Bronchial epithelial cell (primary cell): ENCODE results near the gene NPPA. TPM values are rescaled to one million over a fixed set of nuclear protein-coding genes. Genes with fewer than 3 reads are reported as not detected.

Experiments
- DNase-seq: peaks from one replicate; pipeline ENCODE4 v3.0.0-alpha.2; 2010; ENCODE audit warnings: low read depth
- FAIRE-seq: peaks from 2 replicates; lab custom pipeline; 2011; peaks lifted over from hg19 to GRCh38; lab: Jason Lieb, UNC
- H3K27me3 ChIP-seq: 2 replicates; pipeline ENCODE4 v1.5.1; 2011; ENCODE audit warnings: low read length; ENCODE audit not compliant: control insufficient read depth, insufficient read depth
- H3K36me3 ChIP-seq: 2 replicates; pipeline ENCODE4 v1.5.1; 2011; ENCODE audit warnings: low read length; ENCODE audit not compliant: control insufficient read depth, insufficient read depth
- H3K4me3 ChIP-seq: 2 replicates; pipeline ENCODE4 v1.5.1; 2011; ENCODE audit warnings: mild to moderate bottlenecking, low read depth, low read length, control low read depth
- total RNA-seq: library from RNA; depleted of rRNA; stranded (reverse); fragments of >200 nt; gene quantifications from 2 replicates; pipeline ENCODE4 v1.2.1, GENCODE V29; 2014
- TF ChIP-seq, protein P1 (sequence below): IDR thresholded peaks from 2 replicates; pipeline ENCODE4 v1.5.1; 2011; ENCODE audit warnings: mild to moderate bottlenecking, moderate library complexity, low read length, control low read depth, inconsistent platforms; ENCODE audit not compliant: insufficient read depth, severe bottlenecking

The NPPA gene
- total RNA-seq, 1 donor from 2014 or later = not detected

DNA sequence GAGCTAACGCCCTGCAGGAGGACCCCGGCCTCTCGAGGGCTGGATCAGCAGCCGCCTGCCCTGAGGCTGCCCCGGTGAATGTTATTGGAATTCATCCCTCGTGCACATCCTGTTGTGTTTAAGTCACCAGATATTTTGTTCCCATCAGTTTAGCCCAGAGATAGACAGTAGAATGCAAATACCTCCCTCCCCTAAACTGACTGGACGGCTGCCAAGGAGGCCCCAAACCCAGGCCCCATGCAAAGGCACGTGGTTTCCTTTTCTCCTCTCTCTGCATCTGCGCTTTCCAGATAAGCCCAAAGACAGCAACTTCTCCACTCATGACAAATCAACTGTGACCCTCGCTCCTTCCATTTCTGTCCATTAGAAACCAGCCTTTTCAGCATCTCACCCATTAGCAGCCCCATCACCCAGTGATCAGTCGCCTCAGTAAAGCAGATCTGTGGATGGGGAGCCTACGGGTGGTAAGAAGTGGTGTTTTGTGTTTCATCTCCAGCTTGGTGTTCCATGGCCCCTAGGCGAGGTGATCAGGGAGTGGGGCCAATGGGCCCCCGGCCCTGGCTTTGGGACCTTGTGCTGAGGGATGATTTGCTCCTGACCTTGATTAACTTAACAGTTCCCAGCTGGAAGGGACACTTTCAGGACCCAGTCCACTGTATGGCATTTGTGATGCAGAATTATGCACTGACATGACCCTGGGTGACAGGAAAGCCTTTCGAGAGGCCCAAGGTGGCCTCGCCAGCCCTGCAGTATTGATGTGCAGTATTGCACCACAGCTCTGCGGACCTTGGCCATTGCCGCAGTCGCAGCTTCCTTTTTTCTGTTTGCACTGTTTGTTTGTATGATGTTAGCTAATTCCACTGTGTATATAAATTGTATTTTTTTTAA, 5.2 kb downstream of the NPPA start:
- Histone ChIP-seq H3K27me3 (no peaks in the 10 kb centered on the region), H3K4me3 (no peak overlapping the region), H3K36me3 (peaks cover 27% of the 10 kb centered on the region)
- DNase-seq (no peak), FAIRE-seq (no peak)
- TF ChIP-seq, protein P1, sequence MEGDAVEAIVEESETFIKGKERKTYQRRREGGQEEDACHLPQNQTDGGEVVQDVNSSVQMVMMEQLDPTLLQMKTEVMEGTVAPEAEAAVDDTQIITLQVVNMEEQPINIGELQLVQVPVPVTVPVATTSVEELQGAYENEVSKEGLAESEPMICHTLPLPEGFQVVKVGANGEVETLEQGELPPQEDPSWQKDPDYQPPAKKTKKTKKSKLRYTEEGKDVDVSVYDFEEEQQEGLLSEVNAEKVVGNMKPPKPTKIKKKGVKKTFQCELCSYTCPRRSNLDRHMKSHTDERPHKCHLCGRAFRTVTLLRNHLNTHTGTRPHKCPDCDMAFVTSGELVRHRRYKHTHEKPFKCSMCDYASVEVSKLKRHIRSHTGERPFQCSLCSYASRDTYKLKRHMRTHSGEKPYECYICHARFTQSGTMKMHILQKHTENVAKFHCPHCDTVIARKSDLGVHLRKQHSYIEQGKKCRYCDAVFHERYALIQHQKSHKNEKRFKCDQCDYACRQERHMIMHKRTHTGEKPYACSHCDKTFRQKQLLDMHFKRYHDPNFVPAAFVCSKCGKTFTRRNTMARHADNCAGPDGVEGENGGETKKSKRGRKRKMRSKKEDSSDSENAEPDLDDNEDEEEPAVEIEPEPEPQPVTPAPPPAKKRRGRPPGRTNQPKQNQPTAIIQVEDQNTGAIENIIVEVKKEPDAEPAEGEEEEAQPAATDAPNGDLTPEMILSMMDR = no peak

- TF ChIP-seq, protein P1 = no peak
- no peak for DNase-seq
- H3K27me3 ChIP-seq = no peaks in the 10 kb centered on the region
- no peak for FAIRE-seq
- no peak overlapping the region for H3K4me3 ChIP-seq
- H3K36me3 ChIP-seq = peaks cover 28% of the 10 kb centered on the region
These were observed 6.1 kb downstream of the NPPA start for GRCh38 chr1:11841245-11842153.

DNA sequence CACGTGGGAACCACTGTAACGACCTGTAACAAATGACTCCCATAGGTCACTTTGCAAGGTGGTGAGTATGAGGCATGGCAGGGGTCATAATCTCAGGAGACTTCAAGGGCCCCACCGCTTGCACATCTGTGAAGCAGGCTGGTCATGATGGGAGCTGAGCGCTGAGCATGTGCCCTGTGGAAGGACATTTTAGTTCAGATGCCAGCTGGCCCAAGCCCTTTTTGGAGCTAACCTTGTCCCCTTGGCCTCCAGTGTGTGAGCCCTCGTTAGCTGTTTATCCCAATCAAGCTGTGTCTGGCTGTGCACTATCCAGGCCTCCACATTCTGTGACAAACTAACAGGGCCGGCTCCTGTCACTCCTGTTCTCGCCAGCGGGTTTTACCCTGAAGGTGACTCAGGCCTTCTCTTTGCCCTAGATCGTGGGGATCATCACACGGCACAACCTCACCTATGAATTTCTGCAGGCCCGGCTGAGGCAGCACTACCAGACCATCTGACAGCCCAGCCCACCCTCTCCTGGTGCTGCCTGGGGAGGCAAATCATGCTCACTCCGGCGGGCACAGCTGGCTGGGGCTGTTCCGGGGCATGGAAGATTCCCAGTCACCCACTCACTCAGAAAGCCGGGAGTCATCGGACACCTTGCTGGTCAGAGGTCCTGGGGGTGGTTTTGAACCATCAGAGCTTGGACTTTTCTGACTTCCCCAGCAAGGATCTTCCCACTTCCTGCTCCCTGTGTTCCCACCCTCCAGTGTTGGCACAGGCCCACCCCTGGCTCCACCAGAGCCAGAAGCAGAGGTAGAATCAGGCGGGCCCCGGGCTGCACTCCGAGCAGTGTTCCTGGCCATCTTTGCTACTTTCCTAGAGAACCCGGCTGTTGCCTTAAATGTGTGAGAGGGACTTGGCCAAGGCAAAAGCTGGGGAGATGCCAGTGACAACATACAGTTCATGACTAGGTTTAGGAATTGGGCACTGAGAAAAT, 7.6 kb downstream of the NPPA start:
- DNase-seq = no peak
- Histone ChIP-seq H3K27me3 (no peaks in the 10 kb centered on the region), H3K4me3 (no peak overlapping the region), H3K36me3 (peaks cover 30% of the 10 kb centered on the region)
- TF ChIP-seq, protein P1 = no peak
- FAIRE-seq = no peak

DNA sequence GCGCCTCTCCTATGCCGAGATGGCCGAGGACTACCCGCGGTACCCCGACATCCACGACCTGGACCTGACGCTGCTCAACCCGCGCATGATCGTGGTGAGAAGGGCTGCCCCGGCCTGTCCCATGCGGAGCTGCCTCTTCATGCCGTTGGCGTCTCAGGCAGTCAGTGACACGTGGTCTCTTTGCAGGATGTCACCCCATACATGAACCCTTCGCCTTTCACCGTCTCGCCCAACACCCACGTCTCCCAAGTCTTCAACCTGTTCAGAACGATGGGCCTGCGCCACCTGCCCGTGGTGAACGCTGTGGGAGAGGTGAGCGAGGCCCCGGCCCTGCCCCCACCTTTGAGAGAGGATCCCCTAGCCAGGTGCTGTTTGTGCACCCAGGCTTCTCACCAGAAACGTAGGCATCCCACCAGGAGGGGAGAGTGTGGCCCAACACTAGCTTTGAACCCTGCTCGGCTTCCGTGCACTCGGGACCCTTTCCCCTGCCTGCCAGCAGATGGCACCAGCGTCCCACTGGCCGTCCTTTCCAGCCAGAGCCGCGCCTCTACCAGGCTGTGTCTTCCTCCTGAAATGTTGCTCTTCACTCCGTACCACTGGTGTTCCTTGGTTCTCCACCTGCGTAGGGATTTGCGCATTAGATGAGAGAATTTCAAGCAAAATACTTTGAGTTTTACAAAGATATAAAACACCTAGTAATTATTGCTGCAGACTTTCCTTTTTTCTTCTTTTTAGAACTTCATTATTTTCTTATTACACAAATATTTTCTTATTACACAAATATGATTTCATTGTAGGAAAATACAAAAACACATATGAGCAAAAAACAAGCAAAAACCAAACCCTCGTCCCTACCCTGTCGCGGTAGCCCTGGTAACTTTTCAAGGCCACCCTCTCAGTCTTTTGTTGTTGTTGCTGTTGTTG, 9.0 kb downstream of the NPPA start:
- Histone ChIP-seq H3K36me3 (peaks cover 37% of the 10 kb centered on the region), H3K27me3 (no peaks in the 10 kb centered on the region), H3K4me3 (no peak overlapping the region)
- peak; percentile 29 for DNase-seq
- FAIRE-seq = no peak
- TF ChIP-seq, protein P1 = peak; percentile 100
